Measurements from ENCODE around the gene APEH. TPM values are rescaled to one million over a fixed set of nuclear protein-coding genes. Genes with fewer than 3 reads are reported as not detected.

Gene APEH
- total RNA-seq, 1 experiment from 2014 or later, result 236 TPM

GRCh38 chr3:49706456-49707112 lies 32.4 kb downstream of the APEH start:
- H3K4me2 ChIP-seq (ENCODE audit: low read length), result no peak overlapping the region
- ChIA-PET CTCF (interaction anchor here (0.6 kb wide), 1 partner anchor 169 kb away, joined by 3 read pairs; no protein-coding TSS in a partner anchor), POLR2A (ENCODE audit: unreplicated experiment) (no interaction called here)
- H3K4me1 ChIP-seq (ENCODE audit: insufficient read depth, low read length), result no peaks in the 10 kb centered on the region
- H3K36me3 ChIP-seq (ENCODE audit: low read depth, low read length), result peaks cover 10% of the 10 kb centered on the region; the same call in 1 of the 2 replicates
- BruUV-seq (replicated peaks), result no TSS peak
- H4K20me1 ChIP-seq (ENCODE audit: low read length), result no peaks in the 10 kb centered on the region
- H3K4me3 ChIP-seq (ENCODE audit: low read length), result no peak overlapping the region
- H2AFZ ChIP-seq (ENCODE audit: low read length), result no peak overlapping the region
- H3K9me3 ChIP-seq (ENCODE audit: low read length), result no peaks in the 10 kb centered on the region
- 0 out of 2 replicates have a peak, but pooled peaks have one; percentile 13 for TF ChIP-seq CTCF (conservative IDR thresholded peaks at IDR 0.05; ENCODE audit: low read depth, low read length)
- no peak for TF ChIP-seq EZH2 (IDR thresholded peaks at IDR 0.05; ENCODE audit: low read length, unreplicated experiment)
- intact Hi-C loops (cut with micrococcal nuclease), result no loop called here
- no peaks in the 10 kb centered on the region for H3F3A ChIP-seq (ENCODE audit: low read length, unreplicated experiment)
- no peak overlapping the region for H3K27ac ChIP-seq (ENCODE audit: low read length)
- H3K9me2 ChIP-seq (replicated peaks; ENCODE audit: low read length), result no peaks in the 10 kb centered on the region
- DNase-seq (no peak), ATAC-seq (no peak)
- no peak overlapping the region for H3K9ac ChIP-seq (ENCODE audit: low read length)
- H3K27me3 ChIP-seq (ENCODE audit: low read length), result no peaks in the 10 kb centered on the region
- no peaks in the 10 kb centered on the region for H3K79me2 ChIP-seq (ENCODE audit: low read length)

- H3K79me2 ChIP-seq (ENCODE audit: low read length), result no peaks in the 10 kb centered on the region
- intact Hi-C loops (cut with micrococcal nuclease), result no loop called here
- peak; percentile 47 for DNase-seq
- H3K27ac ChIP-seq (ENCODE audit: low read length), result no peak overlapping the region
- peak; percentile 33 for ATAC-seq
- no peaks in the 10 kb centered on the region for H3K9me3 ChIP-seq (ENCODE audit: low read length)
- no peaks in the 10 kb centered on the region for H3K27me3 ChIP-seq (ENCODE audit: low read length)
- ChIA-PET CTCF (no interaction called here), POLR2A (ENCODE audit: unreplicated experiment) (no interaction called here)
- H3K4me1 ChIP-seq (ENCODE audit: insufficient read depth, low read length), result no peaks in the 10 kb centered on the region
- TF ChIP-seq EZH2 (IDR thresholded peaks at IDR 0.05; ENCODE audit: low read length, unreplicated experiment) (no peak), CTCF (conservative IDR thresholded peaks at IDR 0.05; ENCODE audit: low read depth, low read length) (no peak), EZH2phosphoT487 (IDR thresholded peaks at IDR 0.05; ENCODE audit: borderline replicate concordance, low read length) (no peak)
- H3F3A ChIP-seq (ENCODE audit: low read length, unreplicated experiment), result no peaks in the 10 kb centered on the region
- H4K20me1 ChIP-seq (ENCODE audit: low read length), result no peaks in the 10 kb centered on the region
- no TSS peak for BruUV-seq (replicated peaks)
- no peak overlapping the region for H2AFZ ChIP-seq (ENCODE audit: low read length)
- peaks cover 10% of the 10 kb centered on the region; the same call in 1 of the 2 replicates for H3K36me3 ChIP-seq (ENCODE audit: low read depth, low read length)
- H3K4me3 ChIP-seq (ENCODE audit: low read length), result no peak overlapping the region
- no peaks in the 10 kb centered on the region for H3K9me2 ChIP-seq (replicated peaks; ENCODE audit: low read length)
- no peak overlapping the region for H3K9ac ChIP-seq (ENCODE audit: low read length)
- H3K4me2 ChIP-seq (ENCODE audit: low read length), result no peak overlapping the region
Measured at GRCh38 chr3:49707113-49707480, 32.9 kb downstream of the APEH start.

GRCh38 chr3:49709852-49710251 lies 35.7 kb downstream of the APEH start:
- no peaks in the 10 kb centered on the region for H4K20me1 ChIP-seq (ENCODE audit: low read length)
- peaks cover 9% of the 10 kb centered on the region; the same call in 1 of the 2 replicates for H3K36me3 ChIP-seq (ENCODE audit: low read depth, low read length)
- H3K9ac ChIP-seq (ENCODE audit: low read length), result no peak overlapping the region
- H3K9me2 ChIP-seq (replicated peaks; ENCODE audit: low read length), result no peaks in the 10 kb centered on the region
- intact Hi-C loops (cut with micrococcal nuclease), result no loop called here
- BruUV-seq (replicated peaks), result no TSS peak
- H3K4me2 ChIP-seq (ENCODE audit: low read length), result no peak overlapping the region
- no peaks in the 10 kb centered on the region for H3F3A ChIP-seq (ENCODE audit: low read length, unreplicated experiment)
- DNase-seq (no peak), ATAC-seq (no peak)
- ChIA-PET CTCF (no interaction called here), POLR2A (ENCODE audit: unreplicated experiment) (no interaction called here)
- no peak overlapping the region for H2AFZ ChIP-seq (ENCODE audit: low read length)
- no peaks in the 10 kb centered on the region for H3K9me3 ChIP-seq (ENCODE audit: low read length)
- no peaks in the 10 kb centered on the region for H3K79me2 ChIP-seq (ENCODE audit: low read length)
- H3K27ac ChIP-seq (ENCODE audit: low read length), result no peak overlapping the region
- TF ChIP-seq EZH2 (IDR thresholded peaks at IDR 0.05; ENCODE audit: low read length, unreplicated experiment), result no peak
- no peak for TF ChIP-seq EZH2phosphoT487 (IDR thresholded peaks at IDR 0.05; ENCODE audit: borderline replicate concordance, low read length)
- TF ChIP-seq CTCF (conservative IDR thresholded peaks at IDR 0.05; ENCODE audit: low read depth, low read length), result no peak
- no peaks in the 10 kb centered on the region for H3K27me3 ChIP-seq (ENCODE audit: low read length)
- no peaks in the 10 kb centered on the region for H3K4me1 ChIP-seq (ENCODE audit: insufficient read depth, low read length)
- no peak overlapping the region for H3K4me3 ChIP-seq (ENCODE audit: low read length)
